ENCODE measurements around the gene PM20D1. TPM values are rescaled to one million over a fixed set of nuclear protein-coding genes. Genes with fewer than 3 reads are reported as not detected.

The PM20D1 gene
- total RNA-seq, 1 experiment from 2014 or later: not detected

DNA sequence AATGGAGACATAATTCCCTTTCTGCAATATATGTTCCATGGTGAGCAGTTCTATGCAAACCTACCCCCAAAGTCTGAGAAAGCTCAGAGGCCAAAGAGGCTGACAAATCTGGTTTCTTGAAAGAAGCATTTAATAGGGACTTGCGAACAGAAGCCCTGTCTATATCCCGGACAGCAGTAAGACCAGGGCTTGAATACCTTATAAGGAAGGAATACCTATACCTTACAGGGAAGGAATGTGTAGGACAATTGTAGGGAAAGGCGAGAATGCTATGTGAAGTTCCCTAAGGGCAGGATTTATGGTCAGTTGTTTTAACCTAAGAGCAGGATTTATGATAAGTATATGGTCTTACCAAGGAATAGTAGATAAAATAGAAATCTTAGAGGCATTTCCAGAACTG is 31.9 kb downstream of the PM20D1 start:
- no peaks in the 10 kb centered on the region for H3K36me3 ChIP-seq (ENCODE audit: insufficient read depth, low read length)
- DNase-seq: no peak
- H3K79me2 ChIP-seq (ENCODE audit: low read length): no peaks in the 10 kb centered on the region
- no peak overlapping the region for H2AFZ ChIP-seq (ENCODE audit: low read length)
- H3K9me2 ChIP-seq (replicated peaks; ENCODE audit: insufficient read depth, low read length): no peaks in the 10 kb centered on the region
- H3K4me1 ChIP-seq (ENCODE audit: low read length): peaks cover 23% of the 10 kb centered on the region
- no peak overlapping the region for H3K4me3 ChIP-seq (ENCODE audit: low read length)
- no peaks in the 10 kb centered on the region for H3K9me3 ChIP-seq (ENCODE audit: low read length)
- no peak overlapping the region for H3K9ac ChIP-seq (ENCODE audit: low read length)
- no peak overlapping the region for H3K4me2 ChIP-seq (ENCODE audit: low read depth, low read length, poor library complexity, severe bottlenecking)
- no peaks in the 10 kb centered on the region for H4K20me1 ChIP-seq (ENCODE audit: insufficient read depth, low read depth, low read length)
- H3K27me3 ChIP-seq (ENCODE audit: low read length): peaks cover 3% of the 10 kb centered on the region; the same call in 1 of the 2 replicates
- no peak overlapping the region for H3K27ac ChIP-seq (ENCODE audit: low read length)

DNA sequence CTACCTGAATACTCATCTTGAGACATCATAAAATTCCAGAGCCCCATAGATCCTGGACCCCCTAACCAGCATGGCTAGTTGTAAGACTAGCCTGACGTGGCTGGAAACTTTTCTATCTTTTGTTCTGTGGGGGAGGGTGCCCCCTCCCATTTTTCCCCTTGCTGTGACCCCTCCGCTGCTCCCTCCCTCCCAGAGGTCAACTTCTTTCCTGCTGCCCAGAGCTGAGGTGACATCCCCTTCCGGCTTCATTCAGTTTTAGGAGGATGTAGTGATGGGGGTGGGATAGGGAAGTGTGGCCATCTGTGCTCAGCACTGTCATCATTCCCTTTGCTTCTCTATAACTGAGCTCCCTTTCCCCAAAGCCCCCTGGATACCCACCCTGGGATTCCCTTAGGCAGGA is 32.6 kb downstream of the PM20D1 start:
- H3K9ac ChIP-seq (ENCODE audit: low read length): no peak overlapping the region
- no peaks in the 10 kb centered on the region for H4K20me1 ChIP-seq (ENCODE audit: insufficient read depth, low read depth, low read length)
- no peak overlapping the region for H2AFZ ChIP-seq (ENCODE audit: low read length)
- no peaks in the 10 kb centered on the region for H3K9me3 ChIP-seq (ENCODE audit: low read length)
- H3K4me1 ChIP-seq (ENCODE audit: low read length): peaks cover 28% of the 10 kb centered on the region
- H3K27me3 ChIP-seq (ENCODE audit: low read length): no peaks in the 10 kb centered on the region
- H3K79me2 ChIP-seq (ENCODE audit: low read length): no peaks in the 10 kb centered on the region
- no peak overlapping the region for H3K4me2 ChIP-seq (ENCODE audit: low read depth, low read length, poor library complexity, severe bottlenecking)
- no peak overlapping the region for H3K4me3 ChIP-seq (ENCODE audit: low read length)
- H3K9me2 ChIP-seq (replicated peaks; ENCODE audit: insufficient read depth, low read length): no peaks in the 10 kb centered on the region
- H3K27ac ChIP-seq (ENCODE audit: low read length): no peak overlapping the region
- no peaks in the 10 kb centered on the region for H3K36me3 ChIP-seq (ENCODE audit: insufficient read depth, low read length)
- DNase-seq: no peak

DNA sequence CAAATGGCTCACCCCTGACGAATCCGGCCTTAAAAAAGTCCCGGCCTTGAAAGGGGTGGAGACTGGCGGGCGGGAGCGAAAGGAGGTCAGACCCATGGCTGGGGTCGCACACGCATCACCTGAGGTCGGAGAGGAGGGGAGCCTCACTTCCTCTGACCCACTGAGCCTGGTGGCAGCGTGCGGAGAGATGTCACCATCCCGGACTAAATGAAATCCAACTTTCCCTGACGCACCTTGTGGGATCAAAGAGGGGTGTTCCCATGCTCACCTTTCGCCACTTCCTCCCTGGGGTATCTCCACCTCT is 36.2 kb downstream of the PM20D1 start:
- Histone ChIP-seq H3K9ac (ENCODE audit: low read length) (peak overlapping the region; percentile 79), H3K36me3 (ENCODE audit: insufficient read depth, low read length) (no peaks in the 10 kb centered on the region), H3K79me2 (ENCODE audit: low read length) (no peaks in the 10 kb centered on the region), H3K27ac (ENCODE audit: low read length) (no peak overlapping the region), H3K4me1 (ENCODE audit: low read length) (peaks cover 22% of the 10 kb centered on the region), H3K9me2 (replicated peaks; ENCODE audit: insufficient read depth, low read length) (no peaks in the 10 kb centered on the region), H2AFZ (ENCODE audit: low read length) (peak overlapping the region; percentile 82; the same call in 1 of the 2 replicates), H3K4me2 (ENCODE audit: low read depth, low read length, poor library complexity, severe bottlenecking) (peak overlapping the region; percentile 85), H3K27me3 (ENCODE audit: low read length) (no peaks in the 10 kb centered on the region), H4K20me1 (ENCODE audit: insufficient read depth, low read depth, low read length) (peaks cover 12% of the 10 kb centered on the region; the same call in 1 of the 2 replicates), H3K4me3 (ENCODE audit: low read length) (peak overlapping the region; percentile 71), H3K9me3 (ENCODE audit: low read length) (no peaks in the 10 kb centered on the region)
- DNase-seq: no peak

DNA sequence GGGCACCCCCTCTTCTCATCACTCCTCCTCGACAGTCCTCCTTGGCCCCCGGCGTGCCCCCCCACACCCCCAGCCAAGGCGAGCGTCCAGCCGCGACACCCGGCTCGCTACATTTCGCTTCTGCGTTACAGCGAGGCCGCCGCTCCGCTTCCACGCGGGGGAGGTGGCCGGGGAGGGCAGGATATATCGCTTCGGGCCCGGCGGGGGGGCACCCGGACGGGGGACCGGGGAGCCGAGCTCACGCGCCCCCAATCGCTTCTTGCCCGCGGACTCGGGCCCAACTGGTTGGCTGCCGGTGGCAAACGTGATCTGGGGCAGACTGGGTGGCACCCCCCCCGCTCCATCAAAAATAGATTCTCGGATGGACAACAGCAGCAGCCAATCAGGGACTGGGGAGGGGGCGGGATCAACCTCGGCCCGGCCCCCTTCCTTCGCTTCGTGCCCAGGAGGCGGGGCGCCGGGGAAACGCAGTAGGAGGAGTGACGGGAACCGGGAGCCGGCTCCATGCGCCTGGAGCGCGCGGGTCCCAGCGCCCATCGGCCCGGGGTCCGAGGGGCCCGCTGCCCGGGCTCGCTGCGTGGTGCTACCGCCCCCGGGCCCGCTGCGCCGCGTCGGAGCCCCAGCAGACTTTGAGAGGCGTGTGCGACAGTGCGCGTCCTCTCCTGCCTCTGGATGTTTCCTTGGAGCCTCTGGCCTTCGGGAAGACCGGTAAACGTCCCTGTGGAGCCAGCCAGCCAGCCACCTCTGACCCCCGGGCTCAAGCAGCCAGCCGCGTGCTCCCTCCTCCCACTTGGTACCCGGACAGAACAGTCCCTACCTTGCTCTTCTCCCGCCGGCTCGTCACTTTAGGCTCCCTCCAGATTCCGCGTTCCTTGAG is 36.8 kb downstream of the PM20D1 start, which contains the start of gene SLC41A1:
Gene SLC41A1, minus strand, starts transcription at position 321 of the 877 bp plus-strand sequence. CDS start 2,757 bp downstream, outside the sequence.
- Histone ChIP-seq H3K27me3 (ENCODE audit: low read length) (no peaks in the 10 kb centered on the region), H3K9ac (ENCODE audit: low read length) (peak within 1 kb of the TSS; percentile 79), H3K9me2 (replicated peaks; ENCODE audit: insufficient read depth, low read length) (no peaks in the 10 kb centered on the region), H3K9me3 (ENCODE audit: low read length) (no peaks in the 10 kb centered on the region), H3K4me3 (ENCODE audit: low read length) (peak within 1 kb of the TSS; percentile 71), H4K20me1 (ENCODE audit: insufficient read depth, low read depth, low read length) (peaks cover 12% of the 10 kb centered on the region; the same call in 1 of the 2 replicates), H3K4me2 (ENCODE audit: low read depth, low read length, poor library complexity, severe bottlenecking) (peak within 1 kb of the TSS; percentile 85), H3K4me1 (ENCODE audit: low read length) (peaks cover 21% of the 10 kb centered on the region), H2AFZ (ENCODE audit: low read length) (peak within 1 kb of the TSS; percentile 85), H3K36me3 (ENCODE audit: insufficient read depth, low read length) (no peaks in the 10 kb centered on the region), H3K79me2 (ENCODE audit: low read length) (no peaks in the 10 kb centered on the region), H3K27ac (ENCODE audit: low read length) (no peak within 1 kb of the TSS)
- peak; percentile 95 for DNase-seq

DNA sequence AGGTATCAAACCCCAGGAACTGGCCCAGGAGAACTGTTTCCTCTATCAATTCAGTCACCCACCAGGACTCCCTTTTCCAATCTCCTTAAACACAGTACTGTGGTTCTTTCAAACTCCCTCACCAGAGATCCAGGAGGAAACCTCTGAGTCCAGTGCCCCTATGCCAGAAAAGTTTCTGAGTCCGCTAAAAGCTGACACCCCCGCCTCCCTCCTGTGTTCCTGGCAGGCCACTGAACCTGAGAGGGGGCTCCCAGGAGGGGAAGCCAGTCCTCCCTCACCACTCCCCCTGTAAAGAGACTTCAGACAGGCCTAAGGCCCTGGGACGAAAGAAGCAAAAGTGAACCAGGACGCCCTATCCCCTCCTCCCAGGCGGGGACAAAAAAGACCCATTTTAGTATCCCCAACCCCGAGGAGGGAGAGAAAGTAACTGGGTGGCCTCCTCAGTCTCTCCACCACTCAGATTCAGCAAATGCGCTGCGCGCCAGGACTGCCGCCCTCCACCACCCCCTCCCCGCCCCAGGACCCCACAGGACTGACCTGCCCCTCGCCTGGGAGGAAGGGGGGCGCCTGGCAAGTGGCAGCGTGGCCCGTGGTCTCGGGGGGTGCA is 37.6 kb downstream of the PM20D1 start:
- Histone ChIP-seq H3K9ac (ENCODE audit: low read length) (peak overlapping the region; percentile 79), H3K27me3 (ENCODE audit: low read length) (no peaks in the 10 kb centered on the region), H3K4me2 (ENCODE audit: low read depth, low read length, poor library complexity, severe bottlenecking) (peak overlapping the region; percentile 85), H3K4me3 (ENCODE audit: low read length) (peak overlapping the region; percentile 71), H4K20me1 (ENCODE audit: insufficient read depth, low read depth, low read length) (peaks cover 12% of the 10 kb centered on the region; the same call in 1 of the 2 replicates), H3K27ac (ENCODE audit: low read length) (no peak overlapping the region), H2AFZ (ENCODE audit: low read length) (peak overlapping the region; percentile 85; the same call in 1 of the 2 replicates), H3K36me3 (ENCODE audit: insufficient read depth, low read length) (no peaks in the 10 kb centered on the region), H3K4me1 (ENCODE audit: low read length) (peaks cover 21% of the 10 kb centered on the region), H3K9me2 (replicated peaks; ENCODE audit: insufficient read depth, low read length) (no peaks in the 10 kb centered on the region), H3K79me2 (ENCODE audit: low read length) (no peaks in the 10 kb centered on the region), H3K9me3 (ENCODE audit: low read length) (no peaks in the 10 kb centered on the region)
- peak; percentile 41 for DNase-seq

DNA sequence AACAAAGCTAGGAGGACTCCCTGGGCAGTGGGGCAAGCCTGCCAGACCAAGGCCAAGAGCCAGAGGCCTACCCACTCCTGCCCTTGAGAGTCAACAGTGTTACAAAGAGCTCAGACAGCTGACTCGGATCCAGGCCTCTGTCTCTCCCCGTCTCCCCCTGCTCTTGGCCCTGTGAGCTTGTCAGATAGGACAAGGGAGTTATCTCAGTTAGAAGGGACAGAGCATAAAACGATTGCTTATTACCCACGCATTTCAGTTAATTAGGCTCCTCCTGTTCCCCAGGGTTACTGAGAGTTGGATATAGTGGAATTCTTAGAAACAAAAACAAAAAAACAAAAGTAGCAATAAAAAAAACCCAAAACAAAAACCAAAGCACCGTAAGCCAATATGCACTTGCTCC is 38.3 kb downstream of the PM20D1 start:
- Histone ChIP-seq H3K4me2 (ENCODE audit: low read depth, low read length, poor library complexity, severe bottlenecking) (peak overlapping the region; percentile 85), H3K4me3 (ENCODE audit: low read length) (no peak overlapping the region; the same call in 1 of the 2 replicates), H3K27me3 (ENCODE audit: low read length) (no peaks in the 10 kb centered on the region), H3K9me3 (ENCODE audit: low read length) (no peaks in the 10 kb centered on the region), H3K9me2 (replicated peaks; ENCODE audit: insufficient read depth, low read length) (no peaks in the 10 kb centered on the region), H3K36me3 (ENCODE audit: insufficient read depth, low read length) (no peaks in the 10 kb centered on the region), H3K9ac (ENCODE audit: low read length) (peak overlapping the region; percentile 79; the same call in 1 of the 2 replicates), H4K20me1 (ENCODE audit: insufficient read depth, low read depth, low read length) (peaks cover 16% of the 10 kb centered on the region), H2AFZ (ENCODE audit: low read length) (no peak overlapping the region), H3K4me1 (ENCODE audit: low read length) (peaks cover 21% of the 10 kb centered on the region), H3K79me2 (ENCODE audit: low read length) (no peaks in the 10 kb centered on the region), H3K27ac (ENCODE audit: low read length) (no peak overlapping the region)
- no peak for DNase-seq

DNA sequence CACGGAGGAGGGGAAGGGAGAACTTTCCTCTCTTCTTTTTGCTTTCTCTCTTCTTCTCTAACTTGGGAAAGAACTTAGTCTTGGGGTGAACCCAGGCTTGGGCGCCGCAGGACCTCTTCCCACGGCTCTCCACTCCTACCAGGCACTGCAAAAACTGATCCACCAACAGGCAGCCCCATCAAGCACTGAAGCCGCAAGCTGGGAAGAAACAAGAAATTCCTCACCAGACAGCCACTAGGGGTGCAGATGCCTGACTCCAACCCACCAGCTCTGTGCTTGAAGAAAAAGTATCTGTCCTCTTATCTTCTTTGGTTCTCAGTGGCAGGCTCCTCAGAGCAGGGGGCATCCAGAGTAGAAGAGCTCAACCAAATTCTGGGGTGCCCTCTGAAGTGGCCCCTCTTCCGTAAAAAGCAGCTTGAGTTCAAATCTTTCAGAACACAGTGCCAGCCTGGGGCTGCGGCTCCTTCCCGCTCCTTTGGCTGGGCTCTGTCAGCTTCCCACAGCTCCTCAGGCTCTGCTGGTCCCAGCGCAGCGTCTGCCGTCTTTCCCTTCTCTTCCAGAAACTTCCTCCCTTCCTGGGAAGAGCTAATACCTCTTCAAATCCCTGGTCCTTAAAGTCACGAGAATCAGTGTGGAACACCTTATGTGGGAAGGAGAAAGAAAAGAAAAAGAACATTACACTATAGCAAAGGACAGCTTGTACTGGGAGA is 39.3 kb downstream of the PM20D1 start:
- Histone ChIP-seq H3K4me2 (ENCODE audit: low read depth, low read length, poor library complexity, severe bottlenecking) (no peak overlapping the region), H3K9me3 (ENCODE audit: low read length) (no peaks in the 10 kb centered on the region), H4K20me1 (ENCODE audit: insufficient read depth, low read depth, low read length) (peaks cover 20% of the 10 kb centered on the region), H3K9me2 (replicated peaks; ENCODE audit: insufficient read depth, low read length) (no peaks in the 10 kb centered on the region), H3K4me3 (ENCODE audit: low read length) (no peak overlapping the region), H3K79me2 (ENCODE audit: low read length) (no peaks in the 10 kb centered on the region), H3K36me3 (ENCODE audit: insufficient read depth, low read length) (no peaks in the 10 kb centered on the region), H3K4me1 (ENCODE audit: low read length) (peaks cover 21% of the 10 kb centered on the region), H3K9ac (ENCODE audit: low read length) (no peak overlapping the region), H3K27me3 (ENCODE audit: low read length) (no peaks in the 10 kb centered on the region), H2AFZ (ENCODE audit: low read length) (no peak overlapping the region), H3K27ac (ENCODE audit: low read length) (no peak overlapping the region)
- no peak for DNase-seq

DNA sequence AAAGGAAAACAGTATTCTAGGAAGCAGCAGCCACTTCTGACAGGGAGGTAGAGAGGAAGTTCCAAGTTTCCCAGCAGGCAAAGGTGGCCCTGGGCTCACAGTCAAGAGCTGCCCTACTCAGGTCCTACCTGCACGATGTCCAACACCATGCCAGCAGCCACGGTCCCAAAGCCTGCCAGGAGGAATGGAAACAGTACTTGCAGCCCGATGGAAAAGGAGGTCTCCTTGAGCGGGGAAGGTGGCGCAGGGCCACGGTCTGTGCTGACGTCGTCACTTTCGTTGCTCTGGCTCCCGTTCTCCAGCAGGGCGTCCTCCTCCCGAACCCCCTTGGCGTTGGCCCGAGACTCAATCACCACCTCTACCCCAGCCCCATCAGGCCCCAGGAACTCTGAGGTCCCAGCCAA is 40.0 kb downstream of the PM20D1 start:
- H3K4me1 ChIP-seq (ENCODE audit: low read length): peaks cover 21% of the 10 kb centered on the region
- H3K36me3 ChIP-seq (ENCODE audit: insufficient read depth, low read length): no peaks in the 10 kb centered on the region
- no peaks in the 10 kb centered on the region for H3K9me2 ChIP-seq (replicated peaks; ENCODE audit: insufficient read depth, low read length)
- no peaks in the 10 kb centered on the region for H3K9me3 ChIP-seq (ENCODE audit: low read length)
- no peak for DNase-seq
- no peak overlapping the region for H3K4me3 ChIP-seq (ENCODE audit: low read length)
- H3K9ac ChIP-seq (ENCODE audit: low read length): no peak overlapping the region
- no peak overlapping the region for H3K4me2 ChIP-seq (ENCODE audit: low read depth, low read length, poor library complexity, severe bottlenecking)
- peaks cover 22% of the 10 kb centered on the region for H4K20me1 ChIP-seq (ENCODE audit: insufficient read depth, low read depth, low read length)
- H3K79me2 ChIP-seq (ENCODE audit: low read length): no peaks in the 10 kb centered on the region
- H2AFZ ChIP-seq (ENCODE audit: low read length): no peak overlapping the region
- no peak overlapping the region for H3K27ac ChIP-seq (ENCODE audit: low read length)
- no peaks in the 10 kb centered on the region for H3K27me3 ChIP-seq (ENCODE audit: low read length)
